ENCODE measurements around the gene FEZF2. TPM values are rescaled to one million over a fixed set of nuclear protein-coding genes. Genes with fewer than 3 reads are reported as not detected.

The FEZF2 gene
- polyA plus RNA-seq, 6 donors from 2014 or later = not detected

DNA sequence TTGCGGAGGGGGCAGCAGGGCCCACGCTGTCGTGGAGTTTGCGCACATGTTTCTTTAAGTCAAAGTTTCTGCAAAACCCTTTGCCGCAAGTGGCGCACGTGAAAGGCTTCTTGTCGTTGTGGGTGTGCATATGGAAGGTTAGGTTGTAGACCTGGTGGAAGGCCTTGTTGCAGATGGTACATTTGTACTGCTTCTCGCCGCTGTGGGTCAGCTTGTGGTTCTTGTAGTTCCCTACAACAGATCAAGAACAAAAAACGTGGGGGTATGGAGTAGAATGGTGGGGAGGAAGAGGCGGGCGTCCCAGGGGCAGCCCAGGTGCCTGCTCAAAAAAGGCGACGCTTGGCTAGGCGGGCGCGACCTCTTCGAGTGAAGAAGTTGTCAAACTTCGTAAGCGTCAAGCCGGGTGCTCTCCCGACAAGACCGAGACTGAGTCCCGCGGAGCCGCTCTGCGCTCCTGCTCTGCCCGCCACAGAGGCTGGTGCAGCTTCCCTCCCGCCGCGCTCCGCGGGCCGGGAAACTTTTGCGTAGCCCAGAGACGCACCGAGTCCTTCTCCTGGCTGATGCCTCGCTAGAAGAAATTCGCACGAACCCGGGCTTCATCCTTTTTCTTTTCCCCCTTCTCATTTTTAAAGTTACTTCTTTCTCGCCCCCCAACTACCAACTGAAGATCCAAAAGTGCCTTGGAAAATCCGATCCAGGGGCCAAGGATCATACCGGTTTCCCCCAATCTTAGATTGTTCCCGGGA lies 3.1 kb downstream of the FEZF2 start:
- H3K4me1 Mint-ChIP-seq = peaks cover 0 to 16% (median 8%) of the 10 kb centered on the region in 3 donors
- H3K9me3 Mint-ChIP-seq = peaks cover 0 to 10% (median 6%) of the 10 kb centered on the region in 7 donors
- H3K4me3 Mint-ChIP-seq = no peak overlapping the region
- peaks cover 58 to 91% (median 87%) of the 10 kb centered on the region in 3 donors for H3K27me3 Mint-ChIP-seq
- no peak for DNase-seq
- H3K36me3 Mint-ChIP-seq = no peaks in the 10 kb centered on the region
- ATAC-seq (ENCODE audit: low read depth in 2 of 2) = no peak
- peak overlapping the region in 1 of 6 donors; percentile 30 for H3K27ac Mint-ChIP-seq

DNA sequence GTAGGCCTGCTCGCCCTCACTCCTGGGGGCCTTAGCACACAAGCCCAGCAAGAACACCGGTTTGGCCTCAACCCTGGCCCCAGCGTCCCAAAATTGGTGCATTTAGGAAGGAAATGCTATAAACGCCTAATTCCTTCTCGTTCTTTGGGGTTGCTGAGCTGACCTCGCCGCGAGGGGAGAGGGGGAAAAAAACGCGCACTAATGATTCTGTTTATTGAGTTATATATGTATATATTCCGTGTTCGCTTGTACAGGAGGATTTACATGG lies 3.9 kb downstream of the FEZF2 start:
- Mint-ChIP-seq H3K27ac (no peak overlapping the region), H3K36me3 (no peaks in the 10 kb centered on the region), H3K9me3 (peaks cover 0 to 10% (median 6%) of the 10 kb centered on the region in 7 donors), H3K27me3 (peaks cover 60 to 91% (median 83%) of the 10 kb centered on the region in 3 donors), H3K4me1 (peaks cover 0 to 16% (median 5%) of the 10 kb centered on the region in 3 donors), H3K4me3 (no peak overlapping the region)
- DNase-seq (no peak), ATAC-seq (ENCODE audit: low read depth in 2 of 2) (no peak)

DNA sequence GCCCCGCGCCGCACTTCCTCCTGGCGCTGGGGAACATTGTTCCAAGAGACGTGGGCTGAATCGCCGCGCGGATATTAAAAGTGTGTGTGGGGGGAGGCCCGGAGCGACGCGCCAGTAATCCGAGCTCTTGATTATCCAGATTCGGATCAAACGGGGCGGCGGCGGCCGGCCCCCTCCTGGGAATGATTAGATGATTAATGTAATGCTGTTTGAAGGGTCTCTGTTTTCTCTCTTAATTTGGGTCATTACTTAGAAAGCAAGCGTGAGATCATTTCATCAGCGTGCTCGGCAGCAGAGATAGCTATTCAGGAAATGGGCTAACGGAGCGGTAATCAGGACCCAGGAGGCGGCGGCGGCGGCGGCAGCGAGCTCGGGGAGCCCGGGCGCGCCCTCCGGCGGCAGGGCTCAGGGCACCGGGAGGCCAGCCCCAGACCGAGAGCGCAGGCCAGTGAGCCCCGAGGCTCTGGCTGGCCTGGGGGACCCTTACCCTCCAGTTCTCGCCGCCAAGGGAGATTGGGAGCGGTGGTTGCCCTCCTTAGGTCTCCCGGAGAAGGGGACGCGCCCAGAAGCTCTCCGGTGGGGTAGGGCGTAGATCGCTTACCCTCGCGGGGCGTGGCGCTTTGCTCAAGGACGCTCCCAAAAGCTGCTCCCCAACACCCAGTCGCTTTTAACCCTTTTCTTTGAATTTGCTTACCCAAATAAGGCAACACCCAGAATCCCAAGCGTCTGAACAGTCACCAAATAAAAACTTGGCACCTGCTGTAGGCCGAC lies 4.5 kb downstream of the FEZF2 start:
- Mint-ChIP-seq H3K9me3 (peaks cover 0 to 10% (median 6%) of the 10 kb centered on the region in 7 donors), H3K4me1 (peaks cover 0 to 16% (median 0%) of the 10 kb centered on the region in 3 donors), H3K4me3 (peak overlapping the region in 1 of 8 donors; percentile 15), H3K36me3 (no peaks in the 10 kb centered on the region), H3K27me3 (peaks cover 54 to 85% (median 83%) of the 10 kb centered on the region in 3 donors), H3K27ac (no peak overlapping the region)
- DNase-seq (no peak), ATAC-seq (ENCODE audit: low read depth in 2 of 2) (no peak)

DNA sequence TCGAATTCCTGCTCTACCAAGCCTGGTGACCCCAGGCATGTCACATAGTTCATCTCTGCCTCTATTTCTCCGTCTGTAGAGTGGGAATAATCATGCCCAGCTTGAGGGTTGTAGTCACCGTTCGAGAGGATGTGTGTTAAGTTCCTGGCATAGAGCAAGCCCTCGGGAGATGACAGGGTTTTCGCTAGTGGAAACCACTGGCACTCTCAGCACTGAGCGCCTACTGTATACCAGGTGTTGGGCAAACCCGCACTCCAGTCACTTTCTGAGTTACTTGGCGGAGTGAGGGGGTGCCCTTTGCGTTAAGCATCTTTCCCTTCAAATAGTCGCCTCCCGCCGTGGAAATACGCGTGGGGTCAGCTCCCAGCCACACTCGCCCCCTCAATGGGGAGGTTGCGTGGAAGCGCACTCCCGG lies 5.1 kb downstream of the FEZF2 start:
- Mint-ChIP-seq H3K27me3 (peaks cover 54 to 80% (median 80%) of the 10 kb centered on the region in 3 donors), H3K27ac (no peak overlapping the region), H3K4me3 (no peak overlapping the region), H3K4me1 (peaks cover 0 to 16% (median 0%) of the 10 kb centered on the region in 3 donors), H3K9me3 (peaks cover 0 to 10% (median 6%) of the 10 kb centered on the region in 7 donors), H3K36me3 (no peaks in the 10 kb centered on the region)
- ATAC-seq (ENCODE audit: low read depth in 2 of 2) = no peak
- no peak for DNase-seq

DNA sequence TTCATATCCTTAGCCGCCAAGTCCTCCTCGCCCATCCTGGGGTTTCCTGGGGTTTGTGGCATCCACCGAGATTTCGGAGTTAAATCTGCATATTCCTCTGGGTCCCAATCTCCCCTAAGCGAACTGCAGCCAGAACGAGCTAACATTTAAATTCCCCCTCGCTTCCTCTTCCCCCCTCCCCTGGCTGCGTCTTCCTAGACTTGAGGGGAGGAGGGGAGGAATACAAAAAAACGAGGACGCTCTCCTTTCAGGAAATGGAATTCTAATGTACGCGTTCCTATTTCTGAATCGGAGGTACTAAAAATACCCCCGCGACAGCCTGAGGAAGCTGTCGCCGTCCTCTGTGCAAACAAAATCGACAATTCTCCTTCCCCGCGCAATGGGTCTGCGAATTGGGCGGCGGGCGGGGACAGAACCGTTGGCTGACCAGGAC lies 5.6 kb downstream of the FEZF2 start:
- Mint-ChIP-seq H3K36me3 (no peaks in the 10 kb centered on the region), H3K4me3 (no peak overlapping the region), H3K4me1 (peaks cover 0 to 16% (median 0%) of the 10 kb centered on the region in 3 donors), H3K27ac (no peak overlapping the region), H3K9me3 (peaks cover 0 to 10% (median 6%) of the 10 kb centered on the region in 7 donors), H3K27me3 (peaks cover 54 to 80% (median 77%) of the 10 kb centered on the region in 3 donors)
- ATAC-seq (ENCODE audit: low read depth in 2 of 2) (no peak), DNase-seq (no peak)

DNA sequence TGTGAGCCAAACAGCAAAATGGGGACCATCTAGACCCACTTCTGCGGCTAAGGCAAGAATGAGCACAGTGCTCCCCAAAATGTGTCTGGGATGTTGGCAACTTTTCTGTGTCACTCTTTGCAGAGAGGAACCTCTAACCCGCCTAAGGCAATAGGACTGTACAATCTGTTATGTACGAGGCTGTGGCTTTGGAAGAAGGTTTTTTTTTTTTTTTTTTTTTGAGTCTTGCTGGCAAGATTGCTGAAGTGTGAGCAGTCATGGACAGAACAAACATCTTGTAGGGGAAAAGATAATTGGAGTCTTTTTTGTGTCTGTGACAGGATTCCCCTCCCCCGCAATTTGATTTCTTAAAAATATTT lies 7.2 kb downstream of the FEZF2 start:
- Mint-ChIP-seq H3K4me1 (peaks cover 0 to 13% (median 0%) of the 10 kb centered on the region in 3 donors), H3K27me3 (peaks cover 48 to 66% (median 65%) of the 10 kb centered on the region in 3 donors), H3K36me3 (no peaks in the 10 kb centered on the region), H3K4me3 (no peak overlapping the region), H3K27ac (no peak overlapping the region), H3K9me3 (peaks cover 0 to 12% (median 8%) of the 10 kb centered on the region in 7 donors)
- no peak for ATAC-seq (ENCODE audit: low read depth in 2 of 2)
- DNase-seq = no peak

DNA sequence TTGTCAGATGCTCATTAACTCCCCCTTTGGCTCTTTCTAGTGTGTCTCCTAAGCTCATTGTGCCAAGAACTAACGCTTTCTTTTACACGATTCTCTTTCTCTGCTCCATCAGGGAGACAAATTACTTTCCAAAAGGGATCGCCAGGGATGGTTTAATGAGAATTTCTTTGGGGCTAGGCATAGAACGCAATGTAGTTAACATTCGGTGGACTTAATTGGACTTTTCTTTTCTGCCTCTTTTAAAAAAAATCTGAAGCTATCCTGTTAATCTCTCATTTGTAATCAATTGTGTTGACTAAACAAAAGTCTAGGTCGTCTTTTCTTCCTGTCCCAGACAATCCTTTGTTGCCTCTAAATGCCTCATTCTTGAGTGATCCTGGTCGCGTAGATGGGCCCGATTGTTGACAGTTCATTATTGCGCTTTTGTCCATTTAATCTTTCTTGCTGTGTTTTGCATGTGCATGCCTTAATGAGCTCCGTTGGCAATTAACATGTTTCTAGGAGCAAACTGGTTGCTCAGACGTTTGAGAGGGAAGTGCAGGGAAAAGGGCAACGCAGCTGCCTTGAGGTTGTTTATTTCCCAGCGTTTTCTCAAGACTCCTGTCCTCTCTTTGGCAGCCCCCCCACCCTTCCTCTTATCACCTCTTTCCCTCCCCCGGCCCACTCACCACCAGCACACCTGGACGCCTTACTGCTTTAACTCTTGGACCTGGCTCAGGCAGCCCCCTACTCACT lies 7.8 kb downstream of the FEZF2 start:
- peaks cover 0 to 9% (median 5%) of the 10 kb centered on the region in 7 donors for H3K9me3 Mint-ChIP-seq
- peaks cover 0 to 8% (median 0%) of the 10 kb centered on the region in 3 donors for H3K4me1 Mint-ChIP-seq
- H3K36me3 Mint-ChIP-seq = no peaks in the 10 kb centered on the region
- H3K4me3 Mint-ChIP-seq = no peak overlapping the region
- peaks cover 44 to 60% (median 60%) of the 10 kb centered on the region in 3 donors for H3K27me3 Mint-ChIP-seq
- ATAC-seq (ENCODE audit: low read depth in 2 of 2) (no peak), DNase-seq (no peak)
- H3K27ac Mint-ChIP-seq = no peak overlapping the region

DNA sequence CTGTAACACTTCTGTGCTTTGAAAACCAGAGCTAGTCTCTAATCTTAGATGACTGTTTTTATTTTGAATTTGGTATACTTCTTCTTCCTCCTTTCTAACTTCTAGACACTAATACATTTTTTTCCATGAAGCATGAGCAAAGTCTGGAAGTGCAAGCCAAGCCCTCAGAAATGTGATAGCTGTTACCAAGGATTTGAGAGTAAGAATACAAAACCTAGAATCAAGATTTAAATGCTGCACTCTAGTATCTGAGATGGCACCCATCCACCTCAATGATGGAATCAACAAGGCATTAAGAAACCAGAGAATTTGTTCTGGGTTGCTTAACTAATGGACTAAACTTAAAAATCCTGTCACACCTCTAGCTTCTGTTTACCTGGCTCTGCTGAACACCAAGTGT lies 9.2 kb downstream of the FEZF2 start:
- Mint-ChIP-seq H3K27ac (no peak overlapping the region), H3K36me3 (no peaks in the 10 kb centered on the region), H3K4me3 (no peak overlapping the region), H3K27me3 (peaks cover 39 to 47% (median 46%) of the 10 kb centered on the region in 3 donors), H3K9me3 (peaks cover 0 to 9% (median 3%) of the 10 kb centered on the region in 7 donors), H3K4me1 (peaks cover 0 to 7% (median 0%) of the 10 kb centered on the region in 3 donors)
- no peak for DNase-seq
- no peak for ATAC-seq (ENCODE audit: low read depth in 2 of 2)

DNA sequence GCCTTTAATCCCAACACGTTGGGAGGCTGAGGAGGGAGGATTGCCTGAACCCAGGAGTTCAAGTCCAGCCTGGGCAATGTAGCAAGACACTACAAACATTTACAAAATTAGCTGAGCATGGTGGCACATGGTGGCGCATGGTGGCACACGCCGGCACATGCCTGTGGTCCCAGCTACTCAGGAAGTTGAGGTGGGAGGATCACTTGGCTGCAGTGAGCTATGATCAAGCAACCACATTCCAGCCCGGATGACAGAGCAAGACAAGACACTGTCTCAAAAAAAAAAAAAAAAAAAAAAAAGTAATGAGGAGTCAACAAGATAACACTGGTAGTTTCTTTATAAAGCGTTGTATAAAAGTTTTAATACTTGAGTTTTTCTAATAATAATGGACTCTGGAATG lies 10.1 kb downstream of the FEZF2 start:
- H3K36me3 Mint-ChIP-seq = no peaks in the 10 kb centered on the region
- H3K9me3 Mint-ChIP-seq = peaks cover 0 to 9% (median 3%) of the 10 kb centered on the region in 7 donors
- no peak for DNase-seq
- no peak for ATAC-seq (ENCODE audit: low read depth in 2 of 2)
- H3K27ac Mint-ChIP-seq = no peak overlapping the region
- H3K4me3 Mint-ChIP-seq = no peak overlapping the region
- H3K4me1 Mint-ChIP-seq = peaks cover 0 to 3% (median 0%) of the 10 kb centered on the region in 3 donors
- H3K27me3 Mint-ChIP-seq = peaks cover 38 to 41% (median 38%) of the 10 kb centered on the region in 3 donors

DNA sequence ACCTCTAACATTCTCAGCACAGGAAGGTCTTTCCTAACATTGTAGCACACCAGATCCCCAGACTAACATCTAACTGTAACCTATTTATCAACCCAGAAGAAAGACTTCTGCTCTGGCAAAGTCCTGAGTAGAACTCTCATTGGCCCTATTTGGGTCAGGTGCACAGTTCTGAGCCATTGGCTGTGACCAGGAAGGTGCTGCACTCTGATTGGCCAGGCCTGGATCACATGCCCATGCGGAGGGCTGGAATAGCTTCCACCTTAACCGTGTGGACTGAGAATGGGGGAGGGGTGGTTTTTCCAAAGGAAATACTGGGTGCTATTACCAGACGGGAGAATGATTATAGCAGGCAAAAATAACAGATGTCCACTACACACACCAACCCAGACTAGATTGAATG lies 11.5 kb downstream of the FEZF2 start:
- DNase-seq (no peak), ATAC-seq (ENCODE audit: low read depth in 2 of 2) (no peak)
- Mint-ChIP-seq H3K4me3 (no peak overlapping the region), H3K4me1 (no peaks in the 10 kb centered on the region), H3K9me3 (peaks cover 0 to 9% (median 6%) of the 10 kb centered on the region in 7 donors), H3K36me3 (no peaks in the 10 kb centered on the region), H3K27me3 (peaks cover 24 to 26% (median 25%) of the 10 kb centered on the region in 3 donors), H3K27ac (no peak overlapping the region)

DNA sequence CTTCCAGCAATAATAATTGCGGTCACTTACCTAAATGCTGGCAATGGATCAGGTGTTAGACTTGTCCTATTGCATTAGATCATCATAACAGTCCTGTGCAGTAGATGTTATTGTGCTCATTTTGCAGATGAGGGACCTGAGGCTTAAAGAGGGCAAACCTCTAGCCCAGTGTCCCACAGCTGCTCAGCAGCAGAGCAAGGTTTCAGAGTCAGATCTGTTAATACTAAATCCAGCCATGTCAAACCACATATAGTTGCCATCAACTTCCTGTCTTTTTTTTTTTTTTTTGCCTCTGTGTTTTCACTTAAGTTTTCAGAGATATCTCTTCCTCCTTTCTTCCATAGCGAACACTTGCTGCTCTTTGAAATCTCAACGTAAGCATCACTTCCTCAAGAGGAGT lies 12.1 kb downstream of the FEZF2 start:
- Mint-ChIP-seq H3K9me3 (peaks cover 0 to 9% (median 6%) of the 10 kb centered on the region in 7 donors), H3K4me1 (no peaks in the 10 kb centered on the region), H3K27ac (no peak overlapping the region), H3K27me3 (peaks cover 19 to 22% (median 21%) of the 10 kb centered on the region in 3 donors), H3K4me3 (no peak overlapping the region), H3K36me3 (no peaks in the 10 kb centered on the region)
- no peak for ATAC-seq (ENCODE audit: low read depth in 2 of 2)
- DNase-seq = no peak

DNA sequence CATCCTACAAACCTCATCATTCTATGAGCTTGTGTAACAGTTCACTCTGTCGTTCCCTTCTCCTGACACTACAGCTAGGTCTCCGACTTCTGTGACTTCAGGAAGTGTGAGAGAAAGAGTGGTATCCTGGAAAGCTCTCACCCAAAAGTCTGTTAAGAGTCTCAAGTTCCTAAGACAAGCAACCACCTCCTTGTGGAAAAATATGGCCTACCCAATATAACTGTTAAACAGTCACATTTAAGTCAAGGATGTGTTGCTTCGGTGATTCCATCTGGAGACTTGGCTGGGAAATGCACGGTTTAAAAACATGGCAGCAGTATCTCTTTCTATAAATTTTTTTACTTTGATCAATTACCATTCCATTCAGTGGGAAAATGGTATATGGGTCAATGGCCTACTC lies 13.8 kb downstream of the FEZF2 start:
- Mint-ChIP-seq H3K27ac (no peak overlapping the region), H3K4me3 (no peak overlapping the region), H3K27me3 (peaks cover 1 to 8% (median 5%) of the 10 kb centered on the region in 3 donors), H3K4me1 (no peaks in the 10 kb centered on the region), H3K36me3 (no peaks in the 10 kb centered on the region), H3K9me3 (peaks cover 0 to 6% (median 3%) of the 10 kb centered on the region in 7 donors)
- no peak for ATAC-seq (ENCODE audit: low read depth in 2 of 2)
- no peak for DNase-seq

DNA sequence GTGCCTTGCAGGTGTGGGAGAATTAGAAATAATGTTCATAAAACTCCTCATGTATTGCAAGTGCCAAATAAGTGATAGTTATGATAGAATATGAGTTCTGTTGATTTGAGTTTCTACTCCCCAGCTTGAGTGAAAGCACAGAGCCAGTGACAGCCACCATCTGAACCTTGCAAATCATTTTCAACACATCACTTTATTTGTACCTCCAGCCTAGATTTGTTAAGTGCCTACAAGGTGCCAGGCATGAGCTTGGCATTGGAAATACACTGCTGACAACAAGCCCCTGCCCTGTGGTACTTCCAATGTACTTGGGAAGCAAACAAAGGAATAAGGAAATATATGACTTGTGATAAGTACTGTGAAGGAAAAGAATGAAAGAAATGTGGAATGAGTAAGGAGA lies 17.0 kb downstream of the FEZF2 start:
- no peak for DNase-seq
- Mint-ChIP-seq H3K9me3 (peaks cover 0 to 8% (median 0%) of the 10 kb centered on the region in 7 donors), H3K27me3 (peaks cover 3 to 5% (median 4%) of the 10 kb centered on the region in 3 donors), H3K27ac (no peak overlapping the region), H3K4me3 (no peak overlapping the region), H3K36me3 (no peaks in the 10 kb centered on the region), H3K4me1 (no peaks in the 10 kb centered on the region)
- no peak for ATAC-seq (ENCODE audit: low read depth in 2 of 2)

Data from naive B cell (primary cell).